Measurements from ENCODE around the gene ME1.
"Not testable (repeated sequence)": the region's sequence is repeated elsewhere in the genome, so short reads cannot be mapped to it uniquely, and the experiment has no call there.

Gene ME1

GRCh38 chr6:83198486-83199172 lies 232.2 kb downstream of the ME1 start:
- intact Hi-C loops (cut with DNase I) = no loop called here
- no peak for DNase-seq

GRCh38 chr6:83193747-83194566 lies 236.9 kb downstream of the ME1 start:
- intact Hi-C loops (cut with DNase I) = loop anchor here (5.0 kb wide), 1 partner anchor 127 kb away; the partner anchor contains the start of genes DOP1A and UBE3D
- peak; percentile 37 to 94 (median 52) for DNase-seq

- intact Hi-C loops (cut with DNase I) = loop anchor here (5.0 kb wide), 1 partner anchor 126 kb away; the partner anchor contains the start of genes DOP1A and UBE3D
- peak; percentile 87 to 99 (median 92) for DNase-seq
Measured at GRCh38 chr6:83192871-83193746, 237.7 kb downstream of the ME1 start, which contains the start of the genes PGM3 and RWDD2A. Gene PGM3, minus strand, starts transcription at chr6:83193265. Its CDS starts 2,253 bp downstream, at chr6:83191012. Gene RWDD2A, plus strand, starts transcription at chr6:83193357. Its CDS starts 1,095 bp downstream, at chr6:83194452.

GRCh38 chr6:83192456-83192855 lies 238.4 kb downstream of the ME1 start:
- intact Hi-C loops (cut with DNase I) = loop anchor here (5.0 kb wide), 1 partner anchor 125 kb away; the partner anchor contains the start of genes DOP1A and UBE3D

GRCh38 chr6:83191974-83192373 lies 238.9 kb downstream of the ME1 start:
- intact Hi-C loops (cut with DNase I) = loop anchor here (5.0 kb wide), 1 partner anchor 125 kb away; the partner anchor contains the start of genes DOP1A and UBE3D
- not testable (repeated sequence) for DNase-seq

More at GRCh38 chr6:83192456-83192855, 238.4 kb downstream of the ME1 start:
- DNase-seq = no peak

- intact Hi-C loops (cut with DNase I) = loop anchor here (5.0 kb wide), 1 partner anchor 123 kb away; the partner anchor contains the start of genes DOP1A and UBE3D
- no peak for DNase-seq
Measured at GRCh38 chr6:83190626-83191025, 240.2 kb downstream of the ME1 start.

GRCh38 chr6:83188501-83188900 lies 242.3 kb downstream of the ME1 start:
- intact Hi-C loops (cut with DNase I) = no loop called here
- DNase-seq = no peak

- intact Hi-C loops (cut with DNase I) = no loop called here
- no peak for DNase-seq
Measured at GRCh38 chr6:83185096-83185495, 245.8 kb downstream of the ME1 start.

GRCh38 chr6:83183082-83183828 lies 247.6 kb downstream of the ME1 start:
- DNase-seq = no peak
- intact Hi-C loops (cut with DNase I) = no loop called here

GRCh38 chr6:83182114-83182513 lies 248.7 kb downstream of the ME1 start:
- intact Hi-C loops (cut with DNase I) = no loop called here
- DNase-seq = no peak

- intact Hi-C loops (cut with DNase I) = no loop called here
- DNase-seq = no peak
Measured at GRCh38 chr6:83180426-83180950, 250.4 kb downstream of the ME1 start.

GRCh38 chr6:83176246-83176645 lies 254.6 kb downstream of the ME1 start:
- no peak for DNase-seq
- intact Hi-C loops (cut with DNase I) = no loop called here

- no peak for DNase-seq
- intact Hi-C loops (cut with DNase I) = no loop called here
Measured at GRCh38 chr6:83169511-83169910, 261.3 kb downstream of the ME1 start.

GRCh38 chr6:83169106-83169505 lies 261.7 kb downstream of the ME1 start:
- intact Hi-C loops (cut with DNase I) = no loop called here
- DNase-seq = no peak

- no peak for DNase-seq
- intact Hi-C loops (cut with DNase I) = no loop called here
Measured at GRCh38 chr6:83168556-83168955, 262.3 kb downstream of the ME1 start.

- no peak for DNase-seq
- intact Hi-C loops (cut with DNase I) = no loop called here
Measured at GRCh38 chr6:83167726-83168278, 263.0 kb downstream of the ME1 start.
